ENCODE measurements around the gene MEN1. TPM values are rescaled to one million over a fixed set of nuclear protein-coding genes. Genes with fewer than 3 reads are reported as not detected.

The MEN1 gene
- total RNA-seq, 1 donor from 2014 or later = 13.7 TPM

DNA sequence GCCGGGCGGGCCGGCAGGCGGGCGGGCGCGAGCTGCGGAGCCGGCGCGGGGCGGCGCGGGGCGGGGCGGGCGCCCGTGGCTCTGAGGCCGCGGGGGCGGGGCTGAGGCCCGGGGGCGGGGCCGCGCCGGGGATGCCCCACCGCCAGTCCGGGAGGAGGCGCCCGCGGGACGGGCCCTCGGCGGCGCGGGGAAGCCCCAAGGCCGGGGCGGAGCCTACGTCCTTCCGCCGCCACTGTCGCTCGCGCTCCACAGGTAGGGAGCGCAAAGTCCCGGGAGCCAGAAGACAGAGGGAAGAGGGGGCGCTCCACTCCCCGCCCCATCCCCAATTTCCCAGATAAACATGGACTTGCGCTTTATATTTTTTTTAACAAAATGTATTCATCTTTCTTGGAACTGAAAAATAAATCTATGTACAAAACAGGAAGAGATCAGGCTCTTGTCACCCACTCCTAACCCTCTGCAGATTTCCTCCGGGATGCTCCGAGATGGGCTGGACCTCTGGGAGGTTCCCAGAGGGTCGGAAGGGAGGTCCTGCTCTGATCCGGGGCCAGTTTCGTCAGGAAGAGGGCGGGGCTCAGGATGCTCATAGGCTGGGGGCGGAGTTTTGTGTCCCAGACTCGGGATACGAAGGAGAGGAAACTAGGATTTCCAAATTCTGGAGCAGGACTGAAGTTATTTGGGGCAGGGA, 7.0 kb downstream of the MEN1 start, which contains the start of gene MAP4K2:
Gene MAP4K2 (minus strand): TSS at position 57 of the 688 bp plus-strand sequence. CDS start 65 bp downstream, outside the sequence.
- peak; percentile 88 for DNase-seq (ENCODE audit: low read depth)

GRCh38 chr11:64802370-64803157, 7.8 kb downstream of the MEN1 start:
- no peak for DNase-seq (ENCODE audit: low read depth)

DNA sequence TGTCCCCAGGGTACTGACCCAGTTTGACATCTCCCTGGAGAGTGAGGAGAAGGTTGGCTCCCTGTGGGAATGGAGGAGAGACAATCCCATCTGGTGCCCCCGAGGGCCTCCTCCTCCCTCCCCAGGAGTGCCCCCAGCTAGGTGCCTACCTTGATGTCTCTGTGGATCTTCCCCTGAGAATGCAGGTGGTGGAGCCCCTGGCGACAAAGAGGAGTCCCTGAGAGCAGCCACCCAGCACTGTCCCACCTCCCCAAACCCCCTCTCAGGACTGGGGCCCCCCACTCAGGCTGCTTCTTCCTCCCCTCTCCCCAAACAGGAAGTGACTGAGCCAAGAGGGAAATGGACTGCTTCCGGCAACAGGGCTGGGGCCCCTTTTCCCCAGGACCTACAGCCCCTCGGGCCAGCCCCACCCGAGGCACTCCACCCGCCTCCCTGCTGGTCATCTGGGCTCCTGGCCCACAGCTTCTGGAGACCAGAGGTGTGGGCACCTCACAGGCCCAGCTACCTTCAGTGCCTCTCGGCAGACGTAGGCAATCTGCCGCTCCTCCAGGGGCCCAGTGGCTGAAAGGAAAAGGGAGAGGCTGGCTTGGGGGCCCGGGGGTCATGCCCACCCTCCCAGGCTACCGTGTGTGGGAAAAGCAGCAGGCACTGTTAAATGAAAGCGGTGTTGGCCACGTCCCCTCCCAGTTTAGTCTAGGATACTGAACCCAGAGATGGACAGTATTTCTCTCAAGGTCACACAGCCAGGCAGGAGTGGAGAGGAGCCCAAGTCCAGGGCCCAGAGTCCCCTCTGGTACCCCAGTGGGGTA, 8.6 kb downstream of the MEN1 start:
- DNase-seq (ENCODE audit: low read depth) = no peak

GRCh38 chr11:64801158-64801464, 9.2 kb downstream of the MEN1 start:
- DNase-seq (ENCODE audit: low read depth) = no peak

DNA sequence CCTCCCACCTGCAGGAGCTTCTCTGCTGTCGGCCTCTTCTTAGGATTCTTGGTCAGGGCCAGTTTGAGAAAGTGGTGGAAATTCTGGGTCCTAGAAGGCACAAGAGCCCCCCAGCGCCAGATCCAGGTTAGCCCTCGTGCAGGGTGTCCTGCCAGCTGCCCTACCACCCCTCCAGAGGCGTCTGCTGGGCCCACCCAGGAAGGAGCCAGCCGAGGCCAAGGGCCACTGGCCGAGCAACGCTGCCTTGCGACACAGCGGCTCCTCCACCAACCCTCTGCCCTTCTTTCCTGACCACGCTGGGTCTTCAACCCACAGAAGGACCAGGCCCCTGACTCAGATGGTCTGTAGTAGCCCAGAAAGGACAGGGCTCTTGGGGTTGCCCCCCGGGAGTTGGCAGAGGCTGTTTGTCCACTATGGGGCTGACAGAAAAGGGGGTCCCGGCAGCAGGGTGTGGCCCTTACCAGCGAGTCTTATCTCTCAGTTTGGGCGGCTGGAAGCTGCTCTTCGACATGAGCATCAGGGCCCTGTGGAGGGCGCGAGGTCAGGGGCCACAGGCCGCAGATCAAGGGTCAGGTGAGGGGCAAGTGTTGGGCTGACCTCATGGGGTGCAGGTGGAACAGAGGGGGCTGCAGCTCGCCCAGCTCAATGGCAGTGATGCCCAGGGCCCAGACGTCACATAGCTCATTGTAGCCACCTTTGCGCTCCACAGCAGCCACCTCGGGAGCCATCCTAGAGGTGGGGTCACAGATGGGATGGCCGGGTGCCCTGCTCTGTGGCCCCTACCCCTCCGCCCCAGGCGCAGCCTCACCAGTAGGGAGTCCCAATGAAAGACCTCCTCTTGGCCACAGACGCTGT, 9.8 kb downstream of the MEN1 start:
- DNase-seq (ENCODE audit: low read depth) = no peak

DNA sequence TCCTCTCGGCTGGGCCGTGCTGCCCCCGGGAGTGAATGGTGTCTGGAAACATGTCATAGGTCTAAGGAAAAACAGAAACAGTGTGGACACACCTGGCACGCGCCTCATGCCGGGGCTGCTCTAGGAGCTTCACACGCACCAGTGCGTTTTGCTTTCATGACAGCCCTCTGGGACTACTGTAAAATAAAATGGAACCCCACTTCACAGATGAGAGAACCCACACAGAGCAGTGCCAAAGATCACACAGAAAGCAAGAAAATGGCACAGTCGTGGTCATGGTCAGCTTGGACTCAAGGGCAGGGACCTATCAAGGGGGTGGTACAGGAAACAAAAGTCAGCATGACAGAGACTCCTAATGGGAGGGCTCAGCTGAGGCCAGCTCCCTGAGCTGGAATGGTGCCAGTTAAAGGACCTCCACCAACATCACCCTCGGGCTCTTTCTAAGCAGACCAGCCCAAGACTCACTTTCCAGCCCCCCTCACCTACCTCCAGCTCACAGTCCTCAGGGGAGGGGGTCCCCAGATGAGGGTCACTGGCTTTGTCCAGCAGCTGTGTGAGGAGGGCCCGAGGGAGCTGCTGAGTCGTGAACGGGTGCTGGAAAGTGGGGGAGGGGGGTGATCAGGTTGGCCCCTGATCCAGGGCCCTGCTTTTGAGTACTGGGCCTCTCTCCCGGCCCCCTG, 10.6 kb downstream of the MEN1 start:
- no peak for DNase-seq (ENCODE audit: low read depth)

DNA sequence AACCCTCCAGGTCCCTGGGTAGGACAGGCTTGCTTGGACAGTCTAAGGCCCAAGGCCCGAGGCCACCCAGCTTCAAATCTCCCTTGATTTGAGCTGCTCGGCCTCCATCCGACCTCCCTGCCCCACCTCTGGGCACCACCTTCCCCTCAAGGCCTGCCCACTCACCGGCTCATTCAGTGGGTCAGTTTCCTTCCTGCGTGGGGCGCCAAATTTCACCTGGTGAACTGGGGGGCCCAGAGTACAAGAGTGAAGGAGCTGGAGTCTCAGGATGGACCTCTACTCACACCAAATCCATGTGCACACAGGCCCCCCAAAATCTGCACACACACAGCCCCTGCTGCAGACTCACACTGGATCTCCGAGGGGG, 11.1 kb downstream of the MEN1 start:
- no peak for DNase-seq (ENCODE audit: low read depth)

- DNase-seq (ENCODE audit: low read depth) = no peak
These were observed 13.4 kb downstream of the MEN1 start for GRCh38 chr11:64796757-64797541.

DNA sequence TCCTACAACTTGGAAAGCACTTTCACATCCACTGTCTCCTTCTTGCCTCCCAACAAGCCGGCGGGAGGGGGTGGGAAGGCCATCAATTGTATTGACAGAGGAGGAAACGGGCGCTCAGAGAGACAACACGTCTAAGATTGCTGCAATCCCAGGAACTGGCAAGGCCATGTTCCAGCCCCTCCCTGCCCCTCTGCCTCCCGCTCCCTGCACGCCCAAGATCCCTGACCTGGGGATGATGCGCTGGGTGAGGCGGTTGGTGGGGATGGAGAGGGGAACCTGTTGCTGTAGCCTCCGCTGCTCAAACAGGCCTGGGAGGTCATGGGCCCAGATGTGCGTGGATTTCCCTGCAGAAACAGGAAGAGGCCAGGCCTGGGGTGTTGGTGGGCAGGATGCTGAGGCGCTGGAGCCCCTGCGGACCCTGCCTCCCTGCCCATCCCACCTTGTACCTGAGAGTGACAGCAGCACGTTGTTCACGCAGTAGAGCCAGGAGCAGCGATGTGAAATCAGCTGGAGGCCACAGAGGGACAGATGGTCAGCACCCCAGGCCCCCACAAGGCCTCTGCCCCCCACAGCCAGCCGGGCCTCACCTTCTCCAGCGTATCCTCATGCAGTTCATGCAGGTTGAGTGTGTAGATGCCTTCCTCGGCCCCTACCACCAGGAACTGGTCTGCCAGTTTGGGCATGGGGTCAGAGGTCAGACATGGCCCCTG, 14.1 kb downstream of the MEN1 start:
- DNase-seq (ENCODE audit: low read depth) = no peak

DNA sequence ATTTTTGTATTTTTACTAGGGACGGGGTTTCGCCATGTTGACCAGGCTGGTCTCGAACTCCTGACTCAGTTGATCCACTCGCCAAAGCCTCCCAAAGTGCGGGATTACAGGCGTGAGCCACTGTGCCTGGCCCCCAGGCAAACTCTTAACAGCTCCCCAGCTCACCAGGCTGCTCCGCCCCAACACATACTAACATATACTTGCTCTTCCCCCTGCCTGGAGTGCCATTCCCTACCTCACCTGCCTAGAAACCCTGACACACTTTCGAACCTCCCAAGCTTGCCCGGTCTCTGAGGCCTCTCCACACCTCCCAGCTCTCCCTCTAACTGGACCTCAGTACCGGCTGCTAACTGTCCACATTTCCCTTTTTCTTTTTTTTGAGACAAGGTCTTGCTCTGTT, 15.8 kb downstream of the MEN1 start:
- no peak for DNase-seq (ENCODE audit: low read depth)

GRCh38 chr11:64793271-64794160, 16.8 kb downstream of the MEN1 start:
- DNase-seq (ENCODE audit: low read depth) = no peak

GRCh38 chr11:64792482-64792881, 17.9 kb downstream of the MEN1 start:
- no peak for DNase-seq (ENCODE audit: low read depth)

GRCh38 chr11:64791781-64792291, 18.5 kb downstream of the MEN1 start:
- no peak for DNase-seq (ENCODE audit: low read depth)

- no peak for DNase-seq (ENCODE audit: low read depth)
These were observed 19.9 kb downstream of the MEN1 start for GRCh38 chr11:64790205-64791095.

DNA sequence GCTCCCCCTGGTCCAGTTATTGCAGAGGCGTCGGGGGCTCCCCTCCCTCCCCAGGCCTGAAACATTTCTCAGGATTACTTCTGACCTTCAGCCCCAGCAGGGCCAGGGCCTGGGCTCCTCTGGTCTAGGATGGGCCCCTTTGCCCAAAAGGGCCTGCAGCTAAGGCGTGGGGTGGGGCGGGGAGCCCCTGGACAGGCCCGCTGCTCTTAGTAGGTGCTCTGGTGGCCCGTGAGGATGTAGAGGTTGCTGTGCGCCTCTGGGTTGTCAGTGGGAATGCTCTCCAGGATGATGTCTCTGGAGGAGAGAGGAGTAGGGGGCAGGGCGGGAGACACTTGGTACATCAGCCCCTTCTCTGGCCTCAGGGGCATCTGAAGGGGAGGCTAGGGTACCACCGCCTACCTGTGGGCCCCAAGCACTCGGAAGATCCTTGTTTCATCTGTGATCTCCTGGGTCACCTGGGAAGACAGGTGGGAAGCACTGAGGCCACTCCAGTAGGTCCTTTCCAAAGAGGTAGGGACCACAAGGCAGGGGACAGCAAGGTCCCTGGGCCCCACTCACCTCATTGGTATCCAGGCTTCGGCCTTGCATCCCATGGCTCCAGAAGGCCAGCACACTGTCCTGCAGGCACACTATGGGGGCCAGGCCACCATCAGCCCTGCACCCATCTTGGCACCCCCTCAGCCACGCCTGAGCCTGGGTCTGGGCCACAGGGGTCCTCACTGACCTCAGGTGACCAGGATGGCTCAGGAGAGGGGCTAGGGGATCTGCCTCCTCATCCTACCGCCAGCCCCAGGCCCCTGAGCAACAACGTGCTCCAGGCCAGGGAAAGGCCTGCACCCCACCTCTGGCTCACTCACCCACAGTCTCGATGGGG, 20.8 kb downstream of the MEN1 start:
- no peak for DNase-seq (ENCODE audit: low read depth)

Measured in myocyte (in vitro differentiated cells).